ENCODE results near the gene PPP2R3B.

DNA sequence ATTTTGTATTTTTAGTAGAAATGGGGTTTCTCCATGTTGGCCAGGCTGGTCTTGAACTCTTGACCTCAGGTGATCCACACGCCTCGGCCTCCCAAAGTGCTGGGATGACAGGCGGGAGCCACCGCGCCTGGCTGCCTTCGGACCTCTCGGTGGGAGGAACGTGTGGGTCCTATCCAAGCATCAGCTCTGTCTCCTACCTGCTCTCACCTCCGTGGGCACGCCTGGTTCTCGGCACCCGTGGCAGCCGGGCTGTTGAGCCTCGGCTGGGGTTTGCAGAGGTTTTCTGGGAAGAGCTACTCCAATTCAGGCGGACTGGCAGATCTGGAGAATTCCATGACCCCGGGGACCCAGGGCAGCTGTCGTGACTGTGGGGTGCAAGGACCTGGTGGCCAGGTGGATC, 23.6 kb upstream of the PPP2R3B start:
- TF ChIP-seq IRF1 (CRISPR knock-in tag; IDR thresholded peaks at IDR 0.05) (no peak), CTCF (IDR thresholded peaks at IDR 0.05) (no peak)
